Measurements from ENCODE around the gene MCF2.
"Not testable (repeated sequence)": the region's sequence is repeated elsewhere in the genome, so short reads cannot be mapped to it uniquely, and the experiment has no call there.

Gene MCF2

GRCh38 chrX:139708067-139708466 is at the start of gene MCF2:
TSS of gene MCF2 (minus strand) at chrX:139708167. CDS start at chrX:139651744, 56,423 bp downstream.
- no peak for DNase-seq (ENCODE audit: low read depth in 2 of 2)

- DNase-seq (ENCODE audit: low read depth in 2 of 2) = no peak
These were observed 43.1 kb upstream of the MCF2 start for GRCh38 chrX:139751053-139751452.

GRCh38 chrX:139750390-139750789 is 42.4 kb upstream of the MCF2 start:
- no peak for DNase-seq (ENCODE audit: low read depth in 2 of 2)

- no peak for DNase-seq (ENCODE audit: low read depth in 2 of 2)
These were observed 31.2 kb upstream of the MCF2 start for GRCh38 chrX:139739138-139739537.

GRCh38 chrX:139738581-139738980 is 30.6 kb upstream of the MCF2 start:
- DNase-seq (ENCODE audit: low read depth in 2 of 2) = no peak

- DNase-seq (ENCODE audit: low read depth in 2 of 2) = no peak
These were observed 28.2 kb upstream of the MCF2 start for GRCh38 chrX:139736151-139736550.

GRCh38 chrX:139734996-139735395 is 27.0 kb upstream of the MCF2 start:
- no peak for DNase-seq (ENCODE audit: low read depth in 2 of 2)

GRCh38 chrX:139725720-139726119 is 17.8 kb upstream of the MCF2 start:
- no peak for DNase-seq (ENCODE audit: low read depth in 2 of 2)

- DNase-seq (ENCODE audit: low read depth in 2 of 2) = no peak
These were observed 16.7 kb upstream of the MCF2 start for GRCh38 chrX:139724626-139725025.

- DNase-seq (ENCODE audit: low read depth in 2 of 2) = no peak
These were observed 13.0 kb upstream of the MCF2 start for GRCh38 chrX:139720979-139721378.

GRCh38 chrX:139720136-139720535 is 12.2 kb upstream of the MCF2 start:
- DNase-seq (ENCODE audit: low read depth in 2 of 2) = no peak

- DNase-seq (ENCODE audit: low read depth in 2 of 2) = no peak
These were observed 5.3 kb downstream of the MCF2 start for GRCh38 chrX:139702658-139703057.

GRCh38 chrX:139692908-139693307 is 15.1 kb downstream of the MCF2 start:
- no peak for DNase-seq (ENCODE audit: low read depth in 2 of 2)

GRCh38 chrX:139692506-139692849 is 15.5 kb downstream of the MCF2 start:
- DNase-seq (ENCODE audit: low read depth in 2 of 2) = no peak

GRCh38 chrX:139691843-139692505 is 16.0 kb downstream of the MCF2 start:
- DNase-seq (ENCODE audit: low read depth in 2 of 2) = no peak

- DNase-seq (ENCODE audit: low read depth in 2 of 2) = no peak
These were observed 16.5 kb downstream of the MCF2 start for GRCh38 chrX:139691493-139691842.

- DNase-seq (ENCODE audit: low read depth in 2 of 2) = not testable (repeated sequence)
These were observed 22.8 kb downstream of the MCF2 start for GRCh38 chrX:139685175-139685574.

GRCh38 chrX:139680356-139680755 is 27.6 kb downstream of the MCF2 start:
- DNase-seq (ENCODE audit: low read depth in 2 of 2) = no peak

GRCh38 chrX:139647597-139647996 is 60.4 kb downstream of the MCF2 start:
- DNase-seq (ENCODE audit: low read depth in 2 of 2) = no peak

- DNase-seq (ENCODE audit: low read depth in 2 of 2) = no peak
These were observed 65.6 kb downstream of the MCF2 start for GRCh38 chrX:139642241-139642927.

- DNase-seq (ENCODE audit: low read depth in 2 of 2) = no peak
These were observed 67.7 kb downstream of the MCF2 start for GRCh38 chrX:139640259-139640658.

- no peak for DNase-seq (ENCODE audit: low read depth in 2 of 2)
These were observed 68.7 kb downstream of the MCF2 start for GRCh38 chrX:139639253-139639652.

GRCh38 chrX:139600105-139600504 is 107.9 kb downstream of the MCF2 start:
- DNase-seq (ENCODE audit: low read depth in 2 of 2) = no peak

- DNase-seq (ENCODE audit: low read depth in 2 of 2) = no peak
These were observed 111.9 kb downstream of the MCF2 start for GRCh38 chrX:139596068-139596467.
